Activated T-cell treated with anti-CD3 and anti-CD28 coated beads, Interleukin-2, amount 50 U/mL, for 4 hours (primary cell): ENCODE measurements around the gene TMPRSS15. TPM values are rescaled to one million over a fixed set of nuclear protein-coding genes. Genes with fewer than 3 reads are reported as not detected.

Experiments used
- ATAC-seq, 2 donors: fragments of 200-7000 bp; cut with Tn5 transposase; one replicate each; pipeline ENCODE4 v1.10.0; 2021
- DNase-seq: peaks from one replicate; pipeline ENCODE4 v3.0.0-alpha.2; 2020
- H3K27me3 Mint-ChIP-seq: one replicate; pipeline ENCODE4 v1.8.0; 2021; ENCODE audit warnings: low read depth, mixed read lengths
- H3K36me3 Mint-ChIP-seq: one replicate; pipeline ENCODE4 v1.8.0; 2022; ENCODE audit warnings: mixed read lengths; ENCODE audit not compliant: insufficient read depth
- H3K4me1 Mint-ChIP-seq: one replicate; pipeline ENCODE4 v1.8.0; 2021; ENCODE audit warnings: low read depth, mixed read lengths
- H3K4me3 Mint-ChIP-seq: one replicate; pipeline ENCODE4 v1.8.0; 2021; ENCODE audit warnings: mild to moderate bottlenecking, moderate library complexity, mixed read lengths
- H3K9me3 Mint-ChIP-seq: one replicate; pipeline ENCODE4 v1.8.0; 2021; ENCODE audit warnings: mixed read lengths
- total RNA-seq, 3 donors: library from RNA; stranded (reverse); gene quantifications; one replicate each; pipeline ENCODE4 v1.2.1, GENCODE V29; 2021

The TMPRSS15 gene
- total RNA-seq, 3 donors from 2014 or later: not detected

DNA sequence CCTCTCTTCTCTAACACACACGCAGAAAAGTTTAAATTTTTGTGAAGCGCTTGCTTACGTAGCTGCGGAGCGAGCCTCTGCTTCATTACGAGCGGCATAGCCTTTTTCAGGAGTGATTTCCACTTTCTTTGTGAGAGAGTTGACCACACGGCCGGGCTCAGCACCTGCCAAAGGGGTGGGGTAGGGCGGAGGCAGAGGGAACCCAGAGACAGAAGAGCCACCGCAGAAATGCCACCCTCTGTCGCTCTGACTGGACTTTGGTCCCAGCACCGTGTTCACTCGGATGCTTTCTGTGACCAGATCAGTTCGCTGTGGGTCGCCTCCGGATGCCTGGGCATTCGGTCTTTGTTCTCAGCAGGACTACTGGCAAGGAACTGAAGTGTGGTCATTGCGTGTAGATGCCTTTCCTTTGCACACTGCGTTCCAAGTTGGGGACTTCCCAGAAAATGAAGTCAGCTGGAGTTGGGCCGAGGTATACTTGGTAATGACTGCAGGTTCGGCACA, 158.1 kb downstream of the TMPRSS15 start:
- peaks cover 25% of the 10 kb centered on the region for H3K27me3 Mint-ChIP-seq

DNA sequence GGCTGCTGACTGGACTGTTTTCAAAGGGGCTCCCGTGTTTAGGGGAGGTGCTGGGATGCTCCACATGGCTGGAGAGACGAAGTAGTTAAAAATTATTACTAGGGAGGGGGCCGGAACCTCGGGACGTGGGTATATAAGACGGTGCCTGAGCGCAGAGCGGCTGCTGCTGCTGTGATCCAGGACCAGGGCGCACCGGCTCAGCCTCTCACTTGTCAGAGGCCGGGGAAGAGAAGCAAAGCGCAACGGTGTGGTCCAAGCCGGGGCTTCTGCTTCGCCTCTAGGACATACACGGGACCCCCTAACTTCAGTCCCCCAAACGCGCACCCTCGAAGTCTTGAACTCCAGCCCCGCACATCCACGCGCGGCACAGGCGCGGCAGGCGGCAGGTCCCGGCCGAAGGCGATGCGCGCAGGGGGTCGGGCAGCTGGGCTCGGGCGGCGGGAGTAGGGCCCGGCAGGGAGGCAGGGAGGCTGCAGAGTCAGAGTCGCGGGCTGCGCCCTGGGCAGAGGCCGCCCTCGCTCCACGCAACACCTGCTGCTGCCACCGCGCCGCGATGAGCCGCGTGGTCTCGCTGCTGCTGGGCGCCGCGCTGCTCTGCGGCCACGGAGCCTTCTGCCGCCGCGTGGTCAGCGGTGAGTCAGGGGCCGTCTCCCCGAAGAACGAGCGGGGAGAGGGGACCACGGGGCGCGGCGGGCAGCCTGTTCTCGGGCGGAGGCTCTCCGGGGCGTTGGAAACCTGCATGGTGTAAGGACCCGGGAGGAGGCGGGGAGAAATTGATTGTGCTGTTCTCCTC, 158.7 kb downstream of the TMPRSS15 start, which contains the start of gene CHODL:
TSS of gene CHODL (plus strand) at position 163 of the 793 bp plus-strand sequence. CDS start at position 554, 391 bp downstream.
- Mint-ChIP-seq H3K36me3 (no peaks in the 10 kb centered on the region), H3K27me3 (peaks cover 25% of the 10 kb centered on the region), H3K9me3 (no peaks in the 10 kb centered on the region), H3K4me3 (no peak within 1 kb of the TSS), H3K4me1 (no peaks in the 10 kb centered on the region)
- ATAC-seq (peak in 1 of 2 donors; percentile 23), DNase-seq (no peak)

More for the DNA sequence above, 158.1 kb downstream of the TMPRSS15 start:
- no peaks in the 10 kb centered on the region for H3K36me3 Mint-ChIP-seq
- no peaks in the 10 kb centered on the region for H3K4me1 Mint-ChIP-seq
- no peaks in the 10 kb centered on the region for H3K9me3 Mint-ChIP-seq
- DNase-seq: no peak
- H3K4me3 Mint-ChIP-seq: no peak overlapping the region
- ATAC-seq: peak in 1 of 2 donors; percentile 18

DNA sequence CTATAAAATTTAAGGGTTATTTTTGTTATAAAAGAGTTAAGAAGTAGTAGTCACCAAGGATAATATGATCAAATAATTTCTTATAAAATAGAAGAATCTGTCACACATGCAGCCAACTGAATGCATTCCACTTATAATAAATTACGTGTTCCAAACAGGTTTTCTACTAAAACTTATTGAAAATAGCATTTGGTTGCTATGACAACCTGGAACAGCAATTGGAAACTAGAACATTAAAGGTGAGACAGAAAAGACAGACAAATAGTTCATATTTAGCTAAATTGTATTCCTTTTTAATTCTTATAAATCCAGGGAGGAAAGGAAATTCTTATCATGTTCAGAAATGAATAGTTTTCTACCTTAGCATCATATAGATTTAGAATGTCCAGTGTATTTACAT, 168.0 kb downstream of the TMPRSS15 start:
- Mint-ChIP-seq H3K4me1 (no peaks in the 10 kb centered on the region), H3K27me3 (no peaks in the 10 kb centered on the region), H3K36me3 (no peaks in the 10 kb centered on the region), H3K4me3 (no peak overlapping the region), H3K9me3 (no peaks in the 10 kb centered on the region)
- DNase-seq: no peak
- no peak for ATAC-seq

DNA sequence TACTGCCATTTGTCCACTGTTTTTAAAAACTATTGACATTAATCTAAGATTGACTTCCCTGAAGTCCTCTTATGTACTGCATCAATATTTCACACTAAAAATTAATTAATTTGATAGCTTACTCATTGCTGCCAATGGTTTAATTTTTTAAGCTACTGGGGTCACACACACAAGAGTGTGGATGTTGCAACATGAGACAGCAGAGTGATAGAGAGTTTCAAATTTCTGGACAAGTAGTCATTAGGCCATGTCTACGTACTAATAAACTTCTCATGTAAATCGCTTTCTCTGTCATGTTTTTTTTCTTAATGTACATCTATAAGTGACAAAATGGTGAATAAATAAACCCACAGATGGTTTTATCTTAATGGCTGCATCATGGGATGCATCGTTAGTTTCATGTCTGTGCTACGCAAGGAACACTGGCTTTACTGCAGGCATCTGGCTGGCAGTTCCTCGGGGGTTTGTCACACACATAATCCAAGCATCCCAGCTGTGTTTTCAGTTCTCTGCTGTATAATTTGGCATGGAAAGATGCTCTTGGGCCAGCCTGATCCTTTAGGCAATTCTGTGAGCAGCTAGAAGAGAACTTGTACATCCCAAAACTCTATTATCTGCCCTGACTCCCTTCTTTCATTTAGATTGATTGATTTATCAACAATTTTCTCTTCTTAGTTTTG, 175.4 kb downstream of the TMPRSS15 start:
- Mint-ChIP-seq H3K9me3 (peaks cover 3% of the 10 kb centered on the region), H3K36me3 (no peaks in the 10 kb centered on the region), H3K4me1 (no peaks in the 10 kb centered on the region), H3K27me3 (no peaks in the 10 kb centered on the region), H3K4me3 (no peak overlapping the region)
- ATAC-seq (no peak), DNase-seq (no peak)

DNA sequence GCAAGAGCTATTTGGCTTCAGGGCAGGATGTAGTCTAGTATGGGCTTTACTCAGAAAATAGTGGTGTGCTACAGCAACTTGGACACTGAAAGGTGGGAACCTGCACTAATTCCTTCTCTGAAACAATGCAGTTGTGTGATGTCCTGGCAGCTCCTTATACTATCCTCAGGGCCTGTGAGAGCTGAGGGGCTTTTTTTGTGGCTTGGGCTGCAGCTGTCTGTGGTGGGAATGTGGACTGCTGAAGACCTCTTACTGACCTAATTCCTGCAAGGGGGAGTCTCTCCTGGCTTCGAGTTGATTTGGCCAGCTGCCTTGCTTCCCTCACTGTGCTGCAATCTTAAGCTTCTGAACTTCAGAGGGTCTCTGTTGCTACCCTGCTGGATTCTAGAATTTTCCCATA, 181.2 kb downstream of the TMPRSS15 start:
- DNase-seq (no peak), ATAC-seq (no peak)
- H3K36me3 Mint-ChIP-seq: no peaks in the 10 kb centered on the region
- no peaks in the 10 kb centered on the region for H3K4me1 Mint-ChIP-seq
- H3K27me3 Mint-ChIP-seq: no peaks in the 10 kb centered on the region
- H3K9me3 Mint-ChIP-seq: peaks cover 32% of the 10 kb centered on the region
- no peak overlapping the region for H3K4me3 Mint-ChIP-seq

DNA sequence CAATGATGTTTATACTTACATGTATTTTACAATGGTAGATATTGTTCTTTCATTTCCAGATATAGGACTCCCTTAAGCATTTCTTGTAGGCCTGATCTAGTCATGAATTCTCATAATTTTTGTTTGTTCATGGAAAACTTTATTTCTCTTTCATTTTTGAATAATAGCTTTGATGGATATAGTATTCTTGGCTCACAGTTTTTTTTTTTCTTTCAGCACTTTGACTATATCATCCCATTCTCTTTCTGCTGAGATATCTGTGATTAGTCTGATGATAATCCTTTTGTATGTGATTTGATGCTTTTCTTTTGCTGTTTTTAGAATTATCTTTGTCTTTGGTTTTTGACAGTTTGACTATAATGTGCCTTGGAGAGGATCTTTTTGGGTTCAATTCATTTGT, 183.1 kb downstream of the TMPRSS15 start:
- Mint-ChIP-seq H3K4me3 (no peak overlapping the region), H3K9me3 (peaks cover 40% of the 10 kb centered on the region), H3K27me3 (no peaks in the 10 kb centered on the region), H3K36me3 (no peaks in the 10 kb centered on the region), H3K4me1 (no peaks in the 10 kb centered on the region)
- DNase-seq: no peak
- no peak for ATAC-seq

Other genes with a start within 250 kb of the TMPRSS15 start
- gene CHODL, start 159.0 kb downstream of the TMPRSS15 start, total RNA-seq: not detected